HEK293 (cell line): ENCODE data around the gene PEX6.
A peak's percentile ranks its signal among the peaks of the same experiment; 100 is the strongest.

Experiments
- GLI2 ChIP-seq: fragments of 450-650 bp; formaldehyde crosslinking; IDR thresholded peaks from 2 replicates; pipeline ENCODE4; 2017; ENCODE audit warnings: missing biosample characterization, missing genetic modification characterization, low read depth, borderline replicate concordance
- HOXA7 ChIP-seq: sonication (generic); formaldehyde crosslinking; IDR thresholded peaks from 2 replicates; pipeline ENCODE4 v1.8.1; 2022; ENCODE audit warnings: missing genetic modification reagents, borderline replicate concordance
- KLF8 ChIP-seq: fragments of 450-650 bp; formaldehyde crosslinking; IDR thresholded peaks from 2 replicates; pipeline ENCODE4 v1.5.1; 2016; ENCODE audit warnings: missing biosample characterization, missing genetic modification characterization
- MZF1 ChIP-seq: fragments of 450-650 bp; formaldehyde crosslinking; IDR thresholded peaks from 2 replicates; pipeline ENCODE4 v1.5.1; 2017; ENCODE audit warnings: missing biosample characterization, missing genetic modification characterization, borderline replicate concordance
- REPIN1 ChIP-seq: fragments of 450-650 bp; formaldehyde crosslinking; IDR thresholded peaks from 2 replicates; pipeline ENCODE4 v1.5.1; 2017; ENCODE audit warnings: missing biosample characterization, missing genetic modification characterization, low read depth
- SALL2 ChIP-seq: fragments of 450-650 bp; formaldehyde crosslinking; IDR thresholded peaks from 2 replicates; pipeline ENCODE4 v1.5.0; 2017; ENCODE audit warnings: missing biosample characterization, mild to moderate bottlenecking, missing genetic modification characterization, borderline replicate concordance
- SCRT1 ChIP-seq: fragments of 450-650 bp; formaldehyde crosslinking; IDR thresholded peaks from 2 replicates; pipeline ENCODE4 v1.5.1; 2016; ENCODE audit warnings: missing biosample characterization, missing genetic modification characterization, borderline replicate concordance
- SP2 ChIP-seq: fragments of 450-650 bp; formaldehyde crosslinking; IDR thresholded peaks from 2 replicates; pipeline ENCODE4 v1.5.1; 2016; ENCODE audit warnings: missing biosample characterization, missing genetic modification characterization
- ZBTB17 ChIP-seq: fragments of 450-650 bp; formaldehyde crosslinking; IDR thresholded peaks from 2 replicates; pipeline ENCODE4 v1.5.1; 2016; ENCODE audit warnings: missing biosample characterization, missing genetic modification characterization
- ZNF10 ChIP-seq: fragments of 450-650 bp; formaldehyde crosslinking; IDR thresholded peaks from 2 replicates; pipeline ENCODE4 v1.5.1; 2017; ENCODE audit warnings: missing biosample characterization, missing genetic modification characterization
- ZNF132 ChIP-seq: fragments of 450-650 bp; formaldehyde crosslinking; IDR thresholded peaks from 2 replicates; pipeline ENCODE4 v1.5.1; 2017; ENCODE audit warnings: missing biosample characterization, missing genetic modification characterization, borderline replicate concordance
- ZNF157 ChIP-seq: fragments of 450-650 bp; formaldehyde crosslinking; IDR thresholded peaks from 2 replicates; pipeline ENCODE4 v1.5.1; 2016; ENCODE audit warnings: missing biosample characterization, missing genetic modification characterization
- ZNF169 ChIP-seq: fragments of 450-650 bp; formaldehyde crosslinking; IDR thresholded peaks from 2 replicates; pipeline ENCODE4 v1.5.1; 2016; ENCODE audit warnings: missing biosample characterization, missing genetic modification characterization
- ZNF2 ChIP-seq: fragments of 450-650 bp; formaldehyde crosslinking; IDR thresholded peaks from 2 replicates; pipeline ENCODE4 v1.5.1; 2016; ENCODE audit warnings: missing biosample characterization, missing genetic modification characterization
- ZNF335 ChIP-seq: fragments of 450-650 bp; formaldehyde crosslinking; conservative IDR thresholded peaks from 2 replicates; pipeline ENCODE4 v1.5.1; 2016; ENCODE audit warnings: missing biosample characterization, missing genetic modification characterization
- ZNF341 ChIP-seq: fragments of 450-650 bp; formaldehyde crosslinking; IDR thresholded peaks from 2 replicates; pipeline ENCODE4; 2016; ENCODE audit warnings: low read depth, missing biosample characterization, missing genetic modification characterization
- ZNF350 ChIP-seq: fragments of 450-650 bp; formaldehyde crosslinking; IDR thresholded peaks from 2 replicates; pipeline ENCODE4 v1.5.0; 2017; ENCODE audit warnings: missing biosample characterization, mild to moderate bottlenecking, missing genetic modification characterization
- ZNF521 ChIP-seq: fragments of 450-650 bp; formaldehyde crosslinking; IDR thresholded peaks from 2 replicates; pipeline ENCODE4 v1.5.1; 2017; ENCODE audit warnings: missing biosample characterization, mild to moderate bottlenecking, missing genetic modification characterization
- ZNF530 ChIP-seq: fragments of 450-650 bp; formaldehyde crosslinking; IDR thresholded peaks from 2 replicates; pipeline ENCODE4 v1.5.1; 2016; ENCODE audit warnings: low read depth, missing biosample characterization, missing genetic modification characterization
- ZNF558 ChIP-seq: fragments of 450-650 bp; formaldehyde crosslinking; IDR thresholded peaks from 2 replicates; pipeline ENCODE4 v1.5.1; 2016; ENCODE audit warnings: missing biosample characterization, missing genetic modification characterization
- ZNF561 ChIP-seq: fragments of 450-650 bp; IDR thresholded peaks from 2 replicates; pipeline ENCODE4 v1.5.1; 2018; ENCODE audit warnings: missing biosample characterization, missing genetic modification characterization, borderline replicate concordance
- ZNF701 ChIP-seq: fragments of 450-650 bp; formaldehyde crosslinking; IDR thresholded peaks from 2 replicates; pipeline ENCODE4 v1.5.1; 2016; ENCODE audit warnings: missing biosample characterization, missing genetic modification characterization
- ZNF830 ChIP-seq: fragments of 450-650 bp; IDR thresholded peaks from 2 replicates; pipeline ENCODE4 v1.5.0; 2018; ENCODE audit warnings: missing biosample characterization, missing genetic modification characterization, low read depth, mild to moderate bottlenecking, moderate library complexity
- ZNF843 ChIP-seq: fragments of 450-650 bp; formaldehyde crosslinking; IDR thresholded peaks from 2 replicates; pipeline ENCODE4 v1.5.1; 2016; ENCODE audit warnings: missing biosample characterization, missing genetic modification characterization
- TF ChIP-seq, protein P1 (sequence below): fragments of 450-650 bp; formaldehyde crosslinking; IDR thresholded peaks from 2 replicates; pipeline ENCODE4 v1.5.1; 2016; ENCODE audit warnings: missing biosample characterization, missing genetic modification characterization, borderline replicate concordance
- TF ChIP-seq, protein P2 (sequence below): fragments of 450-650 bp; formaldehyde crosslinking; IDR thresholded peaks from 2 replicates; pipeline ENCODE4 v1.5.1; 2017; ENCODE audit warnings: missing biosample characterization, missing genetic modification characterization
- TF ChIP-seq, protein P3 (sequence below): fragments of 450-650 bp; formaldehyde crosslinking; IDR thresholded peaks from 2 replicates; pipeline ENCODE4 v1.5.1; 2016; ENCODE audit warnings: missing biosample characterization, missing genetic modification characterization
- TF ChIP-seq, protein P4 (sequence below): fragments of 450-650 bp; formaldehyde crosslinking; IDR thresholded peaks from 2 replicates; pipeline ENCODE4 v1.5.1; 2017; ENCODE audit warnings: missing biosample characterization, missing genetic modification characterization
- TF ChIP-seq, protein P5 (sequence below): fragments of 450-650 bp; formaldehyde crosslinking; optimal IDR thresholded peaks from 2 replicates; pipeline ENCODE3; 2016; ENCODE audit warnings: missing biosample characterization, mild to moderate bottlenecking, missing genetic modification characterization

PEX6 gene

DNA sequence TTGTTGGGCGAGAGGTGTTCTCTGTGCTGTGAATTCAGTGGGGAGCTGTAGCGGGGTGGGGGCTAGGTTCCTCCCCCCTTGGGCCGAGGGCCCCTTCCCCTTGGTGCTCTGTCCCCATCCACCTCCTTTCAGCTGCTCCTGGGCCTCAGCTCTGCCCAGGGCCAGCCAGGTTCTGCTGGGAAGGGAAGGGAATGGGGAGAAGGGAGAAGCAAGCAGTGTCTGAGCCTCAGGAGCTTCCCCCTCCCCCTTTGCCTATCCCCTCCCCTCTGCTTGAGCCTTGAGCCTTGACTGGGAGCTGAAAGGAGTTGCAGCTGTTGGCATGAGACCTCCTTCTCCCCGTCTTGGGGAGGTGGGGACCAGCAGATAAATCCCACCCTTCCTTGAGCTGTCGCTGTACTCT, 41.9 kb upstream of the PEX6 start (continued):
- TF ChIP-seq SALL2 (no peak), ZNF335 (tag by site-specific recombination) (no peak; the same call in 1 of the 2 replicates), SP2 (tag by site-specific recombination) (peak; percentile 62; the same call in 1 of the 2 replicates), MZF1 (tag by site-specific recombination) (peak; percentile 42; the same call in 1 of the 2 replicates), ZNF558 (tag by site-specific recombination) (no peak), GLI2 (no peak), ZNF830 (tag by site-specific recombination) (no peak), ZNF132 (tag by site-specific recombination) (no peak), ZNF561 (no peak), ZNF521 (tag by site-specific recombination) (no peak), ZNF701 (tag by site-specific recombination) (0 out of 2 replicates have a peak, but pooled peaks have one; percentile 15), HOXA7 (CRISPR knock-in tag) (no peak), ZNF530 (tag by site-specific recombination) (no peak), ZBTB17 (tag by site-specific recombination) (peak; percentile 57), ZNF843 (tag by site-specific recombination) (no peak), ZNF2 (tag by site-specific recombination) (no peak), ZNF157 (tag by site-specific recombination) (no peak), ZNF341 (tag by site-specific recombination) (peak; percentile 63), ZNF350 (tag by site-specific recombination) (no peak), REPIN1 (no peak), SCRT1 (tag by site-specific recombination) (no peak), ZNF169 (no peak), KLF8 (tag by site-specific recombination) (no peak), ZNF10 (tag by site-specific recombination) (no peak)
- TF ChIP-seq, protein P1, sequence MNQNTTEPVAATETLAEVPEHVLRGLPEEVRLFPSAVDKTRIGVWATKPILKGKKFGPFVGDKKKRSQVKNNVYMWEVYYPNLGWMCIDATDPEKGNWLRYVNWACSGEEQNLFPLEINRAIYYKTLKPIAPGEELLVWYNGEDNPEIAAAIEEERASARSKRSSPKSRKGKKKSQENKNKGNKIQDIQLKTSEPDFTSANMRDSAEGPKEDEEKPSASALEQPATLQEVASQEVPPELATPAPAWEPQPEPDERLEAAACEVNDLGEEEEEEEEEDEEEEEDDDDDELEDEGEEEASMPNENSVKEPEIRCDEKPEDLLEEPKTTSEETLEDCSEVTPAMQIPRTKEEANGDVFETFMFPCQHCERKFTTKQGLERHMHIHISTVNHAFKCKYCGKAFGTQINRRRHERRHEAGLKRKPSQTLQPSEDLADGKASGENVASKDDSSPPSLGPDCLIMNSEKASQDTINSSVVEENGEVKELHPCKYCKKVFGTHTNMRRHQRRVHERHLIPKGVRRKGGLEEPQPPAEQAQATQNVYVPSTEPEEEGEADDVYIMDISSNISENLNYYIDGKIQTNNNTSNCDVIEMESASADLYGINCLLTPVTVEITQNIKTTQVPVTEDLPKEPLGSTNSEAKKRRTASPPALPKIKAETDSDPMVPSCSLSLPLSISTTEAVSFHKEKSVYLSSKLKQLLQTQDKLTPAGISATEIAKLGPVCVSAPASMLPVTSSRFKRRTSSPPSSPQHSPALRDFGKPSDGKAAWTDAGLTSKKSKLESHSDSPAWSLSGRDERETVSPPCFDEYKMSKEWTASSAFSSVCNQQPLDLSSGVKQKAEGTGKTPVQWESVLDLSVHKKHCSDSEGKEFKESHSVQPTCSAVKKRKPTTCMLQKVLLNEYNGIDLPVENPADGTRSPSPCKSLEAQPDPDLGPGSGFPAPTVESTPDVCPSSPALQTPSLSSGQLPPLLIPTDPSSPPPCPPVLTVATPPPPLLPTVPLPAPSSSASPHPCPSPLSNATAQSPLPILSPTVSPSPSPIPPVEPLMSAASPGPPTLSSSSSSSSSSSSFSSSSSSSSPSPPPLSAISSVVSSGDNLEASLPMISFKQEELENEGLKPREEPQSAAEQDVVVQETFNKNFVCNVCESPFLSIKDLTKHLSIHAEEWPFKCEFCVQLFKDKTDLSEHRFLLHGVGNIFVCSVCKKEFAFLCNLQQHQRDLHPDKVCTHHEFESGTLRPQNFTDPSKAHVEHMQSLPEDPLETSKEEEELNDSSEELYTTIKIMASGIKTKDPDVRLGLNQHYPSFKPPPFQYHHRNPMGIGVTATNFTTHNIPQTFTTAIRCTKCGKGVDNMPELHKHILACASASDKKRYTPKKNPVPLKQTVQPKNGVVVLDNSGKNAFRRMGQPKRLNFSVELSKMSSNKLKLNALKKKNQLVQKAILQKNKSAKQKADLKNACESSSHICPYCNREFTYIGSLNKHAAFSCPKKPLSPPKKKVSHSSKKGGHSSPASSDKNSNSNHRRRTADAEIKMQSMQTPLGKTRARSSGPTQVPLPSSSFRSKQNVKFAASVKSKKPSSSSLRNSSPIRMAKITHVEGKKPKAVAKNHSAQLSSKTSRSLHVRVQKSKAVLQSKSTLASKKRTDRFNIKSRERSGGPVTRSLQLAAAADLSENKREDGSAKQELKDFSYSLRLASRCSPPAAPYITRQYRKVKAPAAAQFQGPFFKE (tag by site-specific recombination): no peak
- TF ChIP-seq, protein P2, sequence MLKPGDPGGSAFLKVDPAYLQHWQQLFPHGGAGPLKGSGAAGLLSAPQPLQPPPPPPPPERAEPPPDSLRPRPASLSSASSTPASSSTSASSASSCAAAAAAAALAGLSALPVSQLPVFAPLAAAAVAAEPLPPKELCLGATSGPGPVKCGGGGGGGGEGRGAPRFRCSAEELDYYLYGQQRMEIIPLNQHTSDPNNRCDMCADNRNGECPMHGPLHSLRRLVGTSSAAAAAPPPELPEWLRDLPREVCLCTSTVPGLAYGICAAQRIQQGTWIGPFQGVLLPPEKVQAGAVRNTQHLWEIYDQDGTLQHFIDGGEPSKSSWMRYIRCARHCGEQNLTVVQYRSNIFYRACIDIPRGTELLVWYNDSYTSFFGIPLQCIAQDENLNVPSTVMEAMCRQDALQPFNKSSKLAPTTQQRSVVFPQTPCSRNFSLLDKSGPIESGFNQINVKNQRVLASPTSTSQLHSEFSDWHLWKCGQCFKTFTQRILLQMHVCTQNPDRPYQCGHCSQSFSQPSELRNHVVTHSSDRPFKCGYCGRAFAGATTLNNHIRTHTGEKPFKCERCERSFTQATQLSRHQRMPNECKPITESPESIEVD: no peak
- TF ChIP-seq, protein P3, sequence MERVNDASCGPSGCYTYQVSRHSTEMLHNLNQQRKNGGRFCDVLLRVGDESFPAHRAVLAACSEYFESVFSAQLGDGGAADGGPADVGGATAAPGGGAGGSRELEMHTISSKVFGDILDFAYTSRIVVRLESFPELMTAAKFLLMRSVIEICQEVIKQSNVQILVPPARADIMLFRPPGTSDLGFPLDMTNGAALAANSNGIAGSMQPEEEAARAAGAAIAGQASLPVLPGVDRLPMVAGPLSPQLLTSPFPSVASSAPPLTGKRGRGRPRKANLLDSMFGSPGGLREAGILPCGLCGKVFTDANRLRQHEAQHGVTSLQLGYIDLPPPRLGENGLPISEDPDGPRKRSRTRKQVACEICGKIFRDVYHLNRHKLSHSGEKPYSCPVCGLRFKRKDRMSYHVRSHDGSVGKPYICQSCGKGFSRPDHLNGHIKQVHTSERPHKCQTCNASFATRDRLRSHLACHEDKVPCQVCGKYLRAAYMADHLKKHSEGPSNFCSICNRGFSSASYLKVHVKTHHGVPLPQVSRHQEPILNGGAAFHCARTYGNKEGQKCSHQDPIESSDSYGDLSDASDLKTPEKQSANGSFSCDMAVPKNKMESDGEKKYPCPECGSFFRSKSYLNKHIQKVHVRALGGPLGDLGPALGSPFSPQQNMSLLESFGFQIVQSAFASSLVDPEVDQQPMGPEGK (tag by site-specific recombination): 0 out of 2 replicates have a peak, but pooled peaks have one; percentile 58
- TF ChIP-seq, protein P4, sequence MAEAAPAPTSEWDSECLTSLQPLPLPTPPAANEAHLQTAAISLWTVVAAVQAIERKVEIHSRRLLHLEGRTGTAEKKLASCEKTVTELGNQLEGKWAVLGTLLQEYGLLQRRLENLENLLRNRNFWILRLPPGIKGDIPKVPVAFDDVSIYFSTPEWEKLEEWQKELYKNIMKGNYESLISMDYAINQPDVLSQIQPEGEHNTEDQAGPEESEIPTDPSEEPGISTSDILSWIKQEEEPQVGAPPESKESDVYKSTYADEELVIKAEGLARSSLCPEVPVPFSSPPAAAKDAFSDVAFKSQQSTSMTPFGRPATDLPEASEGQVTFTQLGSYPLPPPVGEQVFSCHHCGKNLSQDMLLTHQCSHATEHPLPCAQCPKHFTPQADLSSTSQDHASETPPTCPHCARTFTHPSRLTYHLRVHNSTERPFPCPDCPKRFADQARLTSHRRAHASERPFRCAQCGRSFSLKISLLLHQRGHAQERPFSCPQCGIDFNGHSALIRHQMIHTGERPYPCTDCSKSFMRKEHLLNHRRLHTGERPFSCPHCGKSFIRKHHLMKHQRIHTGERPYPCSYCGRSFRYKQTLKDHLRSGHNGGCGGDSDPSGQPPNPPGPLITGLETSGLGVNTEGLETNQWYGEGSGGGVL (tag by site-specific recombination): peak; percentile 68; the same call in 1 of the 2 replicates
- TF ChIP-seq, protein P5, sequence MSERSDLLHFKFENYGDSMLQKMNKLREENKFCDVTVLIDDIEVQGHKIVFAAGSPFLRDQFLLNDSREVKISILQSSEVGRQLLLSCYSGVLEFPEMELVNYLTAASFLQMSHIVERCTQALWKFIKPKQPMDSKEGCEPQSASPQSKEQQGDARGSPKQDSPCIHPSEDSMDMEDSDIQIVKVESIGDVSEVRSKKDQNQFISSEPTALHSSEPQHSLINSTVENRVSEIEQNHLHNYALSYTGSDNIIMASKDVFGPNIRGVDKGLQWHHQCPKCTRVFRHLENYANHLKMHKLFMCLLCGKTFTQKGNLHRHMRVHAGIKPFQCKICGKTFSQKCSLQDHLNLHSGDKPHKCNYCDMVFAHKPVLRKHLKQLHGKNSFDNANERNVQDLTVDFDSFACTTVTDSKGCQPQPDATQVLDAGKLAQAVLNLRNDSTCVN (tag by site-specific recombination): no peak
